Stimulated activated CD4-positive, alpha-beta T cell treated with anti-CD3 and anti-CD28 coated beads, Interleukin-4, amount 100 ng/mL, for 4 hours (primary cell): ENCODE data around the gene MPRIP.

Experiments used
- DNase-seq, 2 experiments: peaks; one replicate each; pipeline ENCODE4 v3.0.0-alpha.2; 2020

Gene MPRIP

GRCh38 chr17:17091276-17091675, 49.0 kb downstream of the MPRIP start:
- no peak for DNase-seq

- DNase-seq, result no peak
Observed at GRCh38 chr17:17091856-17092756, 49.8 kb downstream of the MPRIP start.

GRCh38 chr17:17093764-17094163, 51.5 kb downstream of the MPRIP start:
- no peak for DNase-seq

GRCh38 chr17:17096438-17097178, 54.4 kb downstream of the MPRIP start:
- DNase-seq, result no peak

GRCh38 chr17:17097763-17098345, 55.6 kb downstream of the MPRIP start:
- DNase-seq, result no peak

GRCh38 chr17:17098551-17099179, 56.4 kb downstream of the MPRIP start:
- DNase-seq, result no peak

- no peak for DNase-seq
Observed at GRCh38 chr17:17102176-17102575, 59.9 kb downstream of the MPRIP start.

GRCh38 chr17:17103160-17103559, 60.9 kb downstream of the MPRIP start:
- DNase-seq, result no peak

GRCh38 chr17:17104036-17104435, 61.8 kb downstream of the MPRIP start:
- no peak for DNase-seq

- DNase-seq, result no peak
Observed at GRCh38 chr17:17104494-17104893, 62.2 kb downstream of the MPRIP start.

GRCh38 chr17:17105976-17106375, 63.7 kb downstream of the MPRIP start:
- DNase-seq, result no peak

- no peak for DNase-seq
Observed at GRCh38 chr17:17106756-17107155, 64.5 kb downstream of the MPRIP start.

GRCh38 chr17:17107281-17107680, 65.0 kb downstream of the MPRIP start:
- no peak for DNase-seq

GRCh38 chr17:17107891-17108431, 65.7 kb downstream of the MPRIP start:
- no peak for DNase-seq

GRCh38 chr17:17108451-17109049, 66.3 kb downstream of the MPRIP start:
- DNase-seq, result no peak

GRCh38 chr17:17109256-17109655, 67.0 kb downstream of the MPRIP start:
- no peak for DNase-seq

- DNase-seq, result peak in 1 of 2 experiments; percentile 26
Observed at GRCh38 chr17:17109907-17110306, 67.7 kb downstream of the MPRIP start.

GRCh38 chr17:17110520-17110919, 68.3 kb downstream of the MPRIP start:
- no peak for DNase-seq

GRCh38 chr17:17111401-17112393, 69.4 kb downstream of the MPRIP start:
- DNase-seq, result no peak

GRCh38 chr17:17112628-17113200, 70.5 kb downstream of the MPRIP start:
- DNase-seq, result no peak
